ENCODE results near the gene PDXP.
"Not testable (repeated sequence)": the region's sequence is repeated elsewhere in the genome, so short reads cannot be mapped to it uniquely, and the experiment has no call there.

The PDXP gene

GRCh38 chr22:37679670-37680069 lies 21.1 kb downstream of the PDXP start:
- no peaks in the 10 kb centered on the region for H3K27me3 Mint-ChIP-seq
- H3K36me3 Mint-ChIP-seq: peaks cover 6 to 10% of the 10 kb centered on the region in 2 donors
- no peak for DNase-seq
- H3K27ac Mint-ChIP-seq: no peak overlapping the region
- H3K9me3 Mint-ChIP-seq: no peaks in the 10 kb centered on the region
- peaks cover 28 to 56% of the 10 kb centered on the region in 2 donors for H3K4me1 Mint-ChIP-seq
- H3K4me3 Mint-ChIP-seq: peak overlapping the region in 1 of 2 donors; percentile 41
- ATAC-seq (replicated peaks): no peak

- H3K4me3 Mint-ChIP-seq: no peak overlapping the region
These were observed 21.8 kb downstream of the PDXP start for GRCh38 chr22:37680191-37680851.

GRCh38 chr22:37681001-37681424 lies 22.5 kb downstream of the PDXP start:
- Mint-ChIP-seq H3K4me3 (no peak overlapping the region), H3K27ac (peak overlapping the region; percentile 32), H3K27me3 (no peaks in the 10 kb centered on the region), H3K9me3 (no peaks in the 10 kb centered on the region), H3K4me1 (peaks cover 22 to 42% of the 10 kb centered on the region in 2 donors), H3K36me3 (peaks cover 6 to 10% of the 10 kb centered on the region in 2 donors)
- DNase-seq: no peak
- ATAC-seq (replicated peaks): no peak

More at GRCh38 chr22:37680191-37680851, 21.8 kb downstream of the PDXP start:
- H3K9me3 Mint-ChIP-seq: no peaks in the 10 kb centered on the region
- ATAC-seq (replicated peaks): no peak
- H3K27ac Mint-ChIP-seq: no peak overlapping the region
- no peak for DNase-seq
- peaks cover 28 to 49% of the 10 kb centered on the region in 2 donors for H3K4me1 Mint-ChIP-seq
- peaks cover 6 to 10% of the 10 kb centered on the region in 2 donors for H3K36me3 Mint-ChIP-seq
- H3K27me3 Mint-ChIP-seq: no peaks in the 10 kb centered on the region

GRCh38 chr22:37681556-37682049 lies 23.1 kb downstream of the PDXP start:
- Mint-ChIP-seq H3K4me1 (peaks cover 21 to 37% of the 10 kb centered on the region in 2 donors), H3K36me3 (peaks cover 6 to 11% of the 10 kb centered on the region in 2 donors), H3K4me3 (no peak overlapping the region), H3K27me3 (no peaks in the 10 kb centered on the region), H3K27ac (peak overlapping the region; percentile 32), H3K9me3 (no peaks in the 10 kb centered on the region)
- DNase-seq (peak; percentile 64), ATAC-seq (replicated peaks) (peak; percentile 37 to 41)

- no peak for ATAC-seq (replicated peaks)
- Mint-ChIP-seq H3K36me3 (peaks cover 10 to 18% of the 10 kb centered on the region in 2 donors), H3K4me3 (no peak overlapping the region), H3K4me1 (peaks cover 20 to 27% of the 10 kb centered on the region in 2 donors), H3K9me3 (no peaks in the 10 kb centered on the region), H3K27me3 (no peaks in the 10 kb centered on the region), H3K27ac (peak overlapping the region; percentile 99)
- DNase-seq: no peak
These were observed 26.5 kb downstream of the PDXP start for GRCh38 chr22:37684803-37685615.

- Mint-ChIP-seq H3K27me3 (no peaks in the 10 kb centered on the region), H3K9me3 (no peaks in the 10 kb centered on the region), H3K36me3 (peaks cover 16 to 28% of the 10 kb centered on the region in 2 donors), H3K4me3 (peak within 1 kb of the TSS; percentile 89 to 100), H3K4me1 (peaks cover 16 to 21% of the 10 kb centered on the region in 2 donors), H3K27ac (peak within 1 kb of the TSS; percentile 99)
- DNase-seq: peak; percentile 75
- ATAC-seq (replicated peaks): peak; percentile 90 to 93
These were observed 27.8 kb downstream of the PDXP start, which contains the start of gene NOL12 for GRCh38 chr22:37686002-37686982. Gene NOL12, plus strand, starts transcription at chr22:37686343. Its CDS starts 50 bp downstream, at chr22:37686393.

- peaks cover 13 to 15% of the 10 kb centered on the region in 2 donors for H3K4me1 Mint-ChIP-seq
- H3K36me3 Mint-ChIP-seq: peaks cover 35 to 56% of the 10 kb centered on the region in 2 donors
- H3K9me3 Mint-ChIP-seq: no peaks in the 10 kb centered on the region
- no peak for DNase-seq
- H3K4me3 Mint-ChIP-seq: no peak overlapping the region
- no peak for ATAC-seq (replicated peaks)
- H3K27me3 Mint-ChIP-seq: no peaks in the 10 kb centered on the region
- no peak overlapping the region for H3K27ac Mint-ChIP-seq
These were observed 31.9 kb downstream of the PDXP start for GRCh38 chr22:37690407-37690806.

GRCh38 chr22:37690901-37691504 lies 32.5 kb downstream of the PDXP start:
- no peak for DNase-seq

GRCh38 chr22:37692627-37693285 lies 34.2 kb downstream of the PDXP start:
- H3K4me1 Mint-ChIP-seq: peaks cover 18 to 29% of the 10 kb centered on the region in 2 donors
- no peak overlapping the region for H3K4me3 Mint-ChIP-seq
- no peaks in the 10 kb centered on the region for H3K27me3 Mint-ChIP-seq
- H3K36me3 Mint-ChIP-seq: peaks cover 44 to 62% of the 10 kb centered on the region in 2 donors
- H3K27ac Mint-ChIP-seq: peak overlapping the region; percentile 42
- ATAC-seq (replicated peaks) (no peak), DNase-seq (no peak)
- H3K9me3 Mint-ChIP-seq: no peaks in the 10 kb centered on the region

More at GRCh38 chr22:37690901-37691504, 32.5 kb downstream of the PDXP start:
- Mint-ChIP-seq H3K27ac (no peak overlapping the region), H3K9me3 (no peaks in the 10 kb centered on the region), H3K36me3 (peaks cover 38 to 62% of the 10 kb centered on the region in 2 donors), H3K4me3 (no peak overlapping the region), H3K4me1 (peaks cover 15 to 21% of the 10 kb centered on the region in 2 donors), H3K27me3 (no peaks in the 10 kb centered on the region)
- ATAC-seq (replicated peaks): no peak

GRCh38 chr22:37694131-37694530 lies 35.6 kb downstream of the PDXP start:
- H3K27me3 Mint-ChIP-seq; H3K9me3 Mint-ChIP-seq; H3K27ac Mint-ChIP-seq; ATAC-seq (replicated peaks); H3K4me3 Mint-ChIP-seq; DNase-seq: not testable (repeated sequence)
- Mint-ChIP-seq H3K4me1 (peaks cover 12 to 20% of the 10 kb centered on the region in 2 donors), H3K36me3 (peaks cover 35 to 53% of the 10 kb centered on the region in 2 donors)

- H3K27me3 Mint-ChIP-seq, H3K9me3 Mint-ChIP-seq, DNase-seq, H3K27ac Mint-ChIP-seq: not testable (repeated sequence)
- Mint-ChIP-seq H3K36me3 (peaks cover 28 to 39% of the 10 kb centered on the region in 2 donors), H3K4me1 (peaks cover 12 to 20% of the 10 kb centered on the region in 2 donors), H3K4me3 (peak overlapping the region; percentile 31 to 46)
- ATAC-seq (replicated peaks): peak in 1 of 2 donors; percentile 47
These were observed 37.7 kb downstream of the PDXP start for GRCh38 chr22:37696260-37696656.

GRCh38 chr22:37696657-37697537 lies 38.4 kb downstream of the PDXP start, which contains the start of gene TRIOBP:
Gene TRIOBP, plus strand, starts transcription at chr22:37697048. Its CDS starts 4,318 bp downstream, at chr22:37701366.
- Mint-ChIP-seq H3K4me3 (peak within 1 kb of the TSS; percentile 31 to 46), H3K36me3 (peaks cover 25 to 33% of the 10 kb centered on the region in 2 donors), H3K27ac (no peak within 1 kb of the TSS), H3K4me1 (peaks cover 12 to 20% of the 10 kb centered on the region in 2 donors), H3K27me3 (no peaks in the 10 kb centered on the region), H3K9me3 (no peaks in the 10 kb centered on the region)
- ATAC-seq (replicated peaks) (peak; percentile 99), DNase-seq (peak; percentile 76)
